Gastrocnemius medialis (tissue), 4 donors: ENCODE results near the gene GMPPB. TPM values are rescaled to one million over a fixed set of nuclear protein-coding genes. Genes with fewer than 3 reads are reported as not detected.

Experiments
- ATAC-seq, 2 donors: fragments of 150-250 bp; one replicate each; pipeline ENCODE4 v1.9.1; 2016
- DNase-seq, 2 donors: peaks; one replicate each; pipeline ENCODE4 v3.0.0-alpha.2; 2019
- H3K27ac ChIP-seq, 4 donors: fragments of 200-600 bp; sonication (generic); 1 replicate in 1 of 4; 2 replicates in 3 of 4; pipeline ENCODE4 v1.5.1; 2016 to 2018; ENCODE audit warnings: mild to moderate bottlenecking in 2 of 4, moderate library complexity in 1 of 4
- H3K27me3 ChIP-seq, 3 donors: fragments of 200-600 bp; sonication (generic) in 2 of 3; 1 replicate in 1 of 3; 2 replicates in 2 of 3; pipeline versions ENCODE4 v1.5.1 to v1.6.0; 2016 to 2019; ENCODE audit warnings: mild to moderate bottlenecking in 1 of 3, moderate library complexity in 1 of 3
- H3K36me3 ChIP-seq, 2 donors: fragments of 200-600 bp; sonication (generic) in 1 of 2; one replicate each; pipeline ENCODE4 v1.5.1; 2017 to 2018
- H3K4me1 ChIP-seq, 2 donors: fragments of 200-600 bp; sonication (generic) in 1 of 2; one replicate each; pipeline ENCODE4 v1.5.1; 2016 to 2017; ENCODE audit warnings: mild to moderate bottlenecking in 2 of 2
- H3K4me3 ChIP-seq, 4 donors: fragments of 200-600 bp; sonication (generic) in 3 of 4; 1 replicate in 1 of 4; 2 replicates in 3 of 4; pipeline ENCODE4 v1.5.1; 2016 to 2019; ENCODE audit warnings: mild to moderate bottlenecking in 2 of 4
- H3K9me3 ChIP-seq, 3 donors: fragments of 200-600 bp; sonication (generic) in 2 of 3; 1 replicate in 1 of 3; 2 replicates in 2 of 3; pipeline ENCODE4 v1.5.1; 2016 to 2019
- CTCF ChIP-seq, 5 experiments: fragments of 450-650 bp in 3 of 5; fragments of 200-600 bp in 2 of 5; sonication (generic) in 2 of 5; IDR thresholded peaks in 4 of 5; conservative IDR thresholded peaks in 1 of 5; 1 replicate in 4 of 5; 2 replicates in 1 of 5; pipeline ENCODE4 v1.5.1; 2016 to 2019; ENCODE audit warnings: antibody characterized with exemption in 5 of 5, mild to moderate bottlenecking in 3 of 5, moderate library complexity in 3 of 5
- POLR2A ChIP-seq, 2 donors: fragments of 450-650 bp; IDR thresholded peaks; one replicate each; pipeline ENCODE4 v1.6.1; 2017; ENCODE audit warnings: antibody characterized with exemption in 2 of 2, mild to moderate bottlenecking in 2 of 2, moderate library complexity in 2 of 2
- in situ Hi-C, 4 donors: fragments of 200-750 bp; cut with MboI; loops; one replicate each; pipeline versions ENCODE4 v1.15.0 to v1.8.0; 2017; ENCODE audit warnings: low sequenced_read_pairs in 4 of 4
- intact Hi-C: fragments of 100-400 bp; cut with DNase I; formaldehyde crosslinking; loops from one replicate; pipeline ENCODE4 v1.15.1; 2023; ENCODE audit warnings: low total_unique reads
- total RNA-seq, 4 donors: library from RNA; depleted of rRNA; stranded (reverse); fragments of >200 nt; gene quantifications; one replicate each; pipeline versions ENCODE4 v1.1.0 to v1.2.3, GENCODE V29; 2016

Gene GMPPB
- total RNA-seq = 10 to 100 TPM; 14.2 to 26.1 (median 17.0) TPM

GRCh38 chr3:49723628-49724551 is at the start of gene GMPPB:
Gene GMPPB (minus strand): TSS chr3:49723951. CDS start chr3:49723726, 225 bp downstream.
- peak; percentile 78 to 83 for TF ChIP-seq POLR2A (IDR thresholded peaks at IDR 0.05)
- TF ChIP-seq CTCF (IDR thresholded peaks at IDR 0.05 in 4 of 5, conservative IDR thresholded peaks at IDR 0.05 in 1 of 5) = no peak
- ATAC-seq (peak; percentile 82), DNase-seq (peak; percentile 96 to 98)
- no peaks in the 10 kb centered on the region for H3K27me3 ChIP-seq
- intact Hi-C loops = loop anchor here (1.0 to 2.0 kb wide), 3 partner anchors 51 to 79 kb away; partner anchors contain the start of genes INKA1 and IP6K1
- peaks cover 27 to 38% of the 10 kb centered on the region in 2 donors for H3K4me1 ChIP-seq
- no peaks in the 10 kb centered on the region for H3K9me3 ChIP-seq
- peak within 1 kb of the TSS; percentile 79 to 99 (median 92) for H3K4me3 ChIP-seq
- H3K36me3 ChIP-seq = peaks cover 0 to 41% of the 10 kb centered on the region in 2 donors
- peak within 1 kb of the TSS; percentile 88 to 100 (median 96) for H3K27ac ChIP-seq
- in situ Hi-C loops = no loop called here

- H3K27me3 ChIP-seq = no peaks in the 10 kb centered on the region
- TF ChIP-seq POLR2A (IDR thresholded peaks at IDR 0.05) = no peak
- no peak for TF ChIP-seq CTCF (IDR thresholded peaks at IDR 0.05 in 4 of 5, conservative IDR thresholded peaks at IDR 0.05 in 1 of 5)
- intact Hi-C loops (no loop called here), in situ Hi-C loops (no loop called here)
- ATAC-seq (no peak), DNase-seq (no peak)
- no peak overlapping the region for H3K27ac ChIP-seq
- H3K4me1 ChIP-seq = peaks cover 3 to 4% of the 10 kb centered on the region in 2 donors
- no peaks in the 10 kb centered on the region for H3K36me3 ChIP-seq
- H3K9me3 ChIP-seq = no peaks in the 10 kb centered on the region
- no peak overlapping the region for H3K4me3 ChIP-seq
Measured at GRCh38 chr3:49772703-49773102, 49.0 kb upstream of the GMPPB start.

GRCh38 chr3:49771340-49771938 is 47.7 kb upstream of the GMPPB start:
- peaks cover 3 to 4% of the 10 kb centered on the region in 2 donors for H3K4me1 ChIP-seq
- no peak for ATAC-seq
- H3K36me3 ChIP-seq = no peaks in the 10 kb centered on the region
- in situ Hi-C loops = no loop called here
- no peaks in the 10 kb centered on the region for H3K27me3 ChIP-seq
- H3K27ac ChIP-seq = no peak overlapping the region
- no peak for DNase-seq
- H3K9me3 ChIP-seq = no peaks in the 10 kb centered on the region
- TF ChIP-seq POLR2A (IDR thresholded peaks at IDR 0.05) (no peak), CTCF (IDR thresholded peaks at IDR 0.05 in 4 of 5, conservative IDR thresholded peaks at IDR 0.05 in 1 of 5) (no peak)
- intact Hi-C loops = no loop called here
- H3K4me3 ChIP-seq = no peak overlapping the region

GRCh38 chr3:49769926-49770325 is 46.2 kb upstream of the GMPPB start:
- ATAC-seq (no peak), DNase-seq (no peak)
- TF ChIP-seq CTCF (IDR thresholded peaks at IDR 0.05 in 4 of 5, conservative IDR thresholded peaks at IDR 0.05 in 1 of 5) (no peak), POLR2A (IDR thresholded peaks at IDR 0.05) (no peak)
- intact Hi-C loops = no loop called here
- no peak overlapping the region for H3K27ac ChIP-seq
- peaks cover under 1 to 3% of the 10 kb centered on the region in 2 donors for H3K4me1 ChIP-seq
- in situ Hi-C loops = no loop called here
- no peaks in the 10 kb centered on the region for H3K9me3 ChIP-seq
- no peak overlapping the region for H3K4me3 ChIP-seq
- H3K36me3 ChIP-seq = no peaks in the 10 kb centered on the region
- no peaks in the 10 kb centered on the region for H3K27me3 ChIP-seq
